Adipocyte (in vitro differentiated cells): Measurements from ENCODE around the gene PPP1R9B.

ENCODE experiments used
- DNase-seq: peaks from one replicate; pipeline ENCODE4 v3.0.0-alpha.2; 2015; ENCODE audit warnings: low read depth
- H3K27me3 ChIP-seq: replicated peaks from 2 replicates; pipeline ENCODE4 v1.7.0; 2013; ENCODE audit warnings: mild to moderate bottlenecking, low read length, moderate library complexity; ENCODE audit not compliant: control insufficient read depth, insufficient read depth
- H3K36me3 ChIP-seq: 2 replicates; pipeline ENCODE4 v1.7.0; 2013; ENCODE audit warnings: low read length, mild to moderate bottlenecking, moderate library complexity; ENCODE audit not compliant: control insufficient read depth, insufficient read depth, severe bottlenecking
- H3K4me1 ChIP-seq: 2 replicates; pipeline ENCODE4 v1.7.0; 2013; ENCODE audit warnings: mild to moderate bottlenecking, low read length, moderate library complexity; ENCODE audit not compliant: control insufficient read depth, insufficient read depth
- H3K4me3 ChIP-seq: 2 replicates; pipeline ENCODE4 v1.7.0; 2013; ENCODE audit warnings: mild to moderate bottlenecking, low read length, moderate library complexity
- H3K9ac ChIP-seq: 2 replicates; pipeline ENCODE4 v1.7.0; 2013; ENCODE audit warnings: mild to moderate bottlenecking, low read length, moderate library complexity
- H3K9me3 ChIP-seq: 2 replicates; pipeline ENCODE4 v1.7.0; 2013; ENCODE audit warnings: mild to moderate bottlenecking, low read length, moderate library complexity; ENCODE audit not compliant: control insufficient read depth

Gene PPP1R9B

DNA sequence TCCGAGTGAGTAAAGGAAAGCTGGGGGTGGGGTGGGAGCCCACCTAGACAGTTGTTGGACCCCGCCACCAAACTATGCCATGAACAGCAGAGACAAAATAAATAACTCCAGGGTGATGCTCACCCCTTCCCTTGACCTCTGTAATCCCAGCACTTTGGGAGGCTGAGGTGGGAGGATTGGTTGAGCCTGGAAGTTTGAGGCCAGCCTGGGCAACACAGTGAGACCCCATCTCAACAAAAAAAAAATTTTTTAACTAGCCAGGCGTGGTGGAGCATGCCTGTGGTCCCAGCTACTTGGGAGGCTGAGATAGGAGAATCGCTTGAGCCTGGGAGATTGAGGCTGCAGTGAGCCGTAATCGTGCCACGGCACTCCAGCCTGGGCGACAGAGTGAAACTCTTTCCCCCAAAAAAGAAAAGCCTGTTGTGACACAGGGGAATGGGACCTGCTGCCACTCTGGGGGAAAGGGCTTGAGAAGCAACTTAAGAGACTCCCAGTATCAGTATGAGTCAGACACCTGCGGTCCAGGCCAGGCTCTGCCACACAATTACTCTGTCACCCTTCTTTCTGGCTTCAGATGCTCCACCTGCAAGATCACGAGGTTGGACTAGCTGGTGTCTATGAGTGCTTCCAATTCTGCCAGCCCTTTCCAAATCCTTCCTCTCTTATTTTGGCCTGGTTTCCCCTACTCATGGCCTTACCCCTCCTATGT is 20.3 kb upstream of the PPP1R9B start:
- Histone ChIP-seq H3K4me3 (no peak overlapping the region), H3K27me3 (no peaks in the 10 kb centered on the region), H3K9ac (no peak overlapping the region), H3K36me3 (no peaks in the 10 kb centered on the region), H3K4me1 (peaks cover 28% of the 10 kb centered on the region), H3K9me3 (no peaks in the 10 kb centered on the region)
- DNase-seq, result no peak

DNA sequence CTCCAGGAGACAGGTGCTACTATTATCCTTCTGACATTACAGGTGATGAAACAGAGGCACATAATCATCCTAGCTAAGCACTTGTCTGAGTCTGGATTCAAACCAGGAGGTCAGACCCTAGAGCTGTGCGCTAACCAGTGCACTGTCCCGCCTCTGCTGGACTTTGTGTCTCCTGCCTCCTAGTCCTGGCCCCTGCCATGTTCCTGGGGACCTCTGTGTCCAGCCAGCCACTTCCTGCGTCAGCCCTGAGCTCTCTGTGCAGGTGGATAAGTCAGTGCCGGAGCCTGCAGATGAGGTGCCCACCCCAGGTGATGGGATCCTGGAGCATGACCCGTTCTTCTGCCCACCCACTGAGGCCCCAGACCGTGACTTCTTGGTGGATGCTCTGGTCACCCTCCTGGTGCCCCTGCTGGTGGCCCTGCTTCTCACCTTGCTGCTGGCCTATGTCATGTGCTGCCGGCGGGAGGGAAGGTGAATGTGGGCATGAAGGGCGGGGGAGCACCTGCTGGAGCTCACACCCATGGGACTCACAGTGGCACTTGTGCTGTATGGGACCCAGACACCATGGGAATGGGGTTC is 19.5 kb upstream of the PPP1R9B start:
- H3K4me1 ChIP-seq, result peaks cover 24% of the 10 kb centered on the region
- no peaks in the 10 kb centered on the region for H3K36me3 ChIP-seq
- H3K9ac ChIP-seq, result no peak overlapping the region
- no peaks in the 10 kb centered on the region for H3K27me3 ChIP-seq
- H3K4me3 ChIP-seq, result no peak overlapping the region
- no peaks in the 10 kb centered on the region for H3K9me3 ChIP-seq
- no peak for DNase-seq

DNA sequence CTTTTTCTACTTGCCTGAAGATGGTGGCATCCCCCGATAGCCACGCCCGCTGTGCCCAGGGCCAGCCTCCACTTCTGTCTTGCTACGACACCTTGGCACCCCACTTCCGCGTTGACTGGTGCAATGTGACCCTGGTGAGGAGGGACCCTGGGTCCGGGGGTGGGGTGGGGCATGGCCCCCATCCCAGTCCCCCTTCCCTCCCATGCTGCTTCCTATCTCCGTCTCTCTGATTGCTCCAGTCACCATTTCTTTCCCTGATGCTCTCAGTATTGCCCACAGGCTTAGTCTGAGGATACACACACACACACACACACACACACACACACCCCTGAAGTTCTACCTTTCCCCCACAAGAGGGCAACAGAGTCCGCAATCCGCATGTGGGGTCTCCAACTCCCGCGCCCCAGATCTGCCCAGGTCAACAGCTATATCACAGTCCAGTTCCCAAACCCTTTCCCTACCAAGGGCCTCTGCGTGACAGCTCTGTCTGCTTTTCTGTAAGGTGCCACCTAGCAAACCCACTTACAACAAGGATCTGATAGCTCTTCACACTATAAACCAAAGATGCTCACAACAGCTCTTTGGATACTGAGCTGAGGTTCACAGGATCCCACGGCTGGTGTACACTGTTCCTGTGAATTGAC is 18.8 kb upstream of the PPP1R9B start:
- Histone ChIP-seq H3K36me3 (no peaks in the 10 kb centered on the region), H3K9ac (peak overlapping the region; percentile 19), H3K4me1 (peaks cover 24% of the 10 kb centered on the region), H3K9me3 (no peaks in the 10 kb centered on the region), H3K4me3 (no peak overlapping the region), H3K27me3 (no peaks in the 10 kb centered on the region)
- peak; percentile 78 for DNase-seq

DNA sequence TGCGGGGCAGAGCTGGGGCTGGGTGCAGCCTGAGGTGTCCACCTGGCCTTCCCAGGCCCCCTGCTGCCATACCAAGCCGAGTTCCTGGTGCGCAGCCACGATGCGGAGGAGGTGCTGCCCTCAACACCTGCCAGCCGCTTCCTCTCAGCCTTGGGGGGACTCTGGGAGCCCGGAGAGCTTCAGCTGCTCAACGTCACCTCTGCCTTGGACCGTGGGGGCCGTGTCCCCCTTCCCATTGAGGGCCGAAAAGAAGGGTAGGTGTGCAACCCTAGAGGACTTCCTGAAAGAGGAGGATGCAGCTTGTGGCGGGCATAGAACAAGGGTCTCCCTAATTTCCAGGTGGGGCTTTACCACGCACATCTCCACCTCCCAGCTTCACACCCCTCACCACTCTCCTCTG is 17.8 kb upstream of the PPP1R9B start:
- Histone ChIP-seq H3K36me3 (no peaks in the 10 kb centered on the region), H3K9ac (no peak overlapping the region), H3K4me1 (peaks cover 16% of the 10 kb centered on the region), H3K9me3 (no peaks in the 10 kb centered on the region), H3K27me3 (no peaks in the 10 kb centered on the region), H3K4me3 (no peak overlapping the region)
- DNase-seq, result no peak

DNA sequence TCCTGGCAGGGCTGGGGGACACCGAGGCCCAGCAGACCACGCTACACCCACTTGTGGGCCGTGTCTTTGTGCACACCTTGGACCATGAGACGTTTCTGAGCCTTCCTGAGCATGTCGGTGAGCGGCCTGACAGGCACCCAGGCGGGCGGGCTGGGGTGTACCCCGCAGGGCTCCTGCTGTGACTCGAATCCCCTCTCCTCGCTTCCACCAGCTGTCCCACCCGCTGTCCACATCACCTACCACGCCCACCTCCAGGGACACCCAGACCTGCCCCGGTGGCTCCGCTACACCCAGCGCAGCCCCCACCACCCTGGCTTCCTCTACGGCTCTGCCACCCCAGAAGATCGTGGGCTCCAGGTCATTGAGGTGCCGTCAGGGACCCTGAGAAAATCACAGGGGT is 16.9 kb upstream of the PPP1R9B start:
- Histone ChIP-seq H3K9ac (no peak overlapping the region), H3K4me3 (no peak overlapping the region), H3K27me3 (no peaks in the 10 kb centered on the region), H3K4me1 (peaks cover 7% of the 10 kb centered on the region), H3K36me3 (no peaks in the 10 kb centered on the region), H3K9me3 (no peaks in the 10 kb centered on the region)
- DNase-seq, result no peak

DNA sequence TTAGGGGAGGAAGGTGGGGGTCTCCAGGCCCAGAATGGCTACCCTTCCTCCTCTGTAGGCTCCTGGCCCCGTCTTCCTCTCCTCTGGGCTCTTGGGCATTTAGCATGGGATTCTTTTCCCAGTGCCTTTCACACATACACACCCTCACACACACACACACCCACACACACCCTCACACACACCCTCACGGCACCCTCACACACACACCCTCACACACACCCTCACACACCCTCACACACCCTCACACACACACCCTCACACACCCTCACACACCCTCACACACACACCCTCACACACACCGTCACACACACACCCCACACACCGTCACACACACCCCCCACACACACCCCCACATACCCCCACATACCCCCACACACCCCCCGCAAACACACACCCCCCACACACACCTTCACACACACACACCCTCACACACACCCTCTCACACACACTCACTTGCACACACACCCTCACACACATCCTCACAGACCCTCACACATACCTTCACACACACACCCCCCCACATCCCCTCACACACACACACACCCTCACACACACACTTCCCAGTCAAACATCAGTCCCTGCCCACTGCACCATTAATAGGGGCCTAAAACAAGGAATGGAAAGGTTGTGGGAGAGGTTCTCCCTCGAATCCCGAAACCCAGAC is 16.2 kb upstream of the PPP1R9B start:
- no peak overlapping the region for H3K4me3 ChIP-seq
- peaks cover 8% of the 10 kb centered on the region for H3K4me1 ChIP-seq
- DNase-seq, result no peak
- no peaks in the 10 kb centered on the region for H3K36me3 ChIP-seq
- peak overlapping the region; percentile 57 for H3K9ac ChIP-seq
- no peaks in the 10 kb centered on the region for H3K9me3 ChIP-seq
- H3K27me3 ChIP-seq, result no peaks in the 10 kb centered on the region

DNA sequence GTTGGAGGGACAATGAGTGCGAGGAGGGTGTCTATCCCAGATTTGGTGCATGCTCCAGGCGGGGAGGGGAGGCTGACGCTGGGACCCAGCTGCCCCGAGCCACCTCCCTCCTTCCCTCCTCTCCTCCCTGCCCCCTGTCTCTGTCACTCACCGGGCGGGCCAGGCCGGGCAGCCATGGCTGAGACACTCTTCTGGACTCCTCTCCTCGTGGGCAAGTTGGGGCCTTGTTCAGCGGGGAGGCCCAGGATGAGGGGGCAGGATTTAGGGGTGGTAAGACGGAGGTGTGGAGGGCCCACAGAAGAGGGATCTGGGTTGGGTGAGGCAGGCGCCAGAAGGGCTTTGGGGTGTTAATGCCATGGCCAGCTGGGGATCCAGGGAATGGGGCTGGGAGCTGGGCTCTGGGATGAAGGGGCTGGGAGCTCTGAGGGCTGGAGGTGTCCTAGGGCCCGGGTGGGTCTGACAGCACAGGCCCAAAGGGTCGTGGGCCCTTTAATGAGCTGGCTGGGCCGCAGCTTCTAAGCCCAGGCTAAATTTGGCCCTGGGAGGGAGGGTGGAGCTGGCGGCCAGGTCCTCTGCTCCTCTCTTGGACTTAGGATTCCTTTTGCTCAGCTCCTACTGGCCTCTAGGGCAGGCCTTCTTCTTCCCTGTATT is 15.5 kb upstream of the PPP1R9B start, which contains the start of gene SGCA:
TSS of gene SGCA (plus strand) at position 139 of the 651 bp plus-strand sequence. CDS start at position 175, 36 bp downstream.
- Histone ChIP-seq H3K36me3 (no peaks in the 10 kb centered on the region), H3K9me3 (no peaks in the 10 kb centered on the region), H3K4me1 (peaks cover 12% of the 10 kb centered on the region), H3K9ac (peak within 1 kb of the TSS; percentile 57), H3K4me3 (no peak within 1 kb of the TSS), H3K27me3 (no peaks in the 10 kb centered on the region)
- DNase-seq, result no peak

DNA sequence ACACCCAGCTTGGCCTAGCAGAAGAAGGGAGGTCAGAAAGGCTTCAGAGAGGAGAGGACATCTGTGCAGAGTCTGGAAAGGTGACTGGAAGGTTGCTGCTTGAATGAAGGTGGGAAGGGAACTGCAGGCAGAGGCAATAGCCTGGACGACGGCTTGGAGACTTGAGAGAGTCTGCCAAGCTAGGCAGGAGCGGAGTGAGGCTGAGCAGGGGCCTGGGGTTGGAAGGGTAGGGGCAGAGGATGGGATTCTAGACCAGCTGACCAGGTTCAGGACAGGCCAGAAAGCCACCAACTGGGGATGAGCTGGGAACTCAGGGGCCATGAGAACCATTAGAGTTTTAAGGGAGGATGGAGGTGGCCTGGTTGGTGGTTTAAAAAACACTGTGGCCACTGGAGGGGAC is 15.0 kb upstream of the PPP1R9B start:
- peaks cover 15% of the 10 kb centered on the region for H3K4me1 ChIP-seq
- no peak for DNase-seq
- no peak overlapping the region for H3K4me3 ChIP-seq
- no peak overlapping the region for H3K9ac ChIP-seq
- no peaks in the 10 kb centered on the region for H3K36me3 ChIP-seq
- no peaks in the 10 kb centered on the region for H3K9me3 ChIP-seq
- no peaks in the 10 kb centered on the region for H3K27me3 ChIP-seq

DNA sequence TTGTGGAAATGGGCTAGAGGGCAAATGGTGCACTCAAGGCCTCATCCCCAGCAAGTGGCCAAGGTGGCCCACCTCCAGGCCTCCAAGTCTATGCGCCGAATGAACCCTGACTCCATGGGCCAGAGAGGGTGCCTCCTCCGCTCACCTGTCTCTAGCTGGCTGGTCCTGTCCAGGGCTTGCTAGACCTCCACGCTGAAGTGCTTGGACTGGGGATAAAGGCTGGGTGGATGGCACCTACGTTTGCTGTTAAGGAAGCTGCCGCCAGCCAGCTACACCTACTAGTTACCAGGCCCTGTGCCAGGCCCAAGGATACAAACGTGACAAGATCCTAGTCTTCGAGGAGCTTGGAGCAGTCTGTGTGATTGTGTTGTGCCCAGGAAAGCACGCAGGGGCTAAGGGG is 14.6 kb upstream of the PPP1R9B start:
- Histone ChIP-seq H3K4me3 (no peak overlapping the region), H3K9ac (no peak overlapping the region), H3K4me1 (peaks cover 15% of the 10 kb centered on the region), H3K9me3 (no peaks in the 10 kb centered on the region), H3K27me3 (no peaks in the 10 kb centered on the region), H3K36me3 (no peaks in the 10 kb centered on the region)
- DNase-seq, result no peak

DNA sequence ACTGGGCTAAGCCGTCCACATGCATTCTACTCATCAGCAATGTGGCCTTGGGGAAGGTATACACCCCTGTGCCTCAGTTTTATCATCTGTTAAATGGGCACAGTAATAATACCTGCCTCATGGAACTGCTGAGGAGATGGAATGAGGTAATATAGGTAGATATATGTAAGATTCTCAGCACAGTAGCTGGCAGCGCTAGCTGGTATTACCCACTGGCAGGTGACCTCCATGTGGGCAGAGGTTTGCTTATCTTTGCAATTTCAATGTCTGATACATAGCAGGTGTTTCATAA is 14.2 kb upstream of the PPP1R9B start:
- Histone ChIP-seq H3K4me1 (peaks cover 15% of the 10 kb centered on the region), H3K36me3 (no peaks in the 10 kb centered on the region), H3K4me3 (no peak overlapping the region), H3K9me3 (no peaks in the 10 kb centered on the region), H3K27me3 (no peaks in the 10 kb centered on the region), H3K9ac (no peak overlapping the region)
- DNase-seq, result no peak
